Measurements from ENCODE around the gene CENPX. TPM values are rescaled to one million over a fixed set of nuclear protein-coding genes. Genes with fewer than 3 reads are reported as not detected.

CENPX gene
- total and polyA plus RNA-seq, 2 of the 13 experiments (the other 11 are each of a cell fraction or from before 2014, with no cell fraction given), result 92.7 to 170 TPM

DNA sequence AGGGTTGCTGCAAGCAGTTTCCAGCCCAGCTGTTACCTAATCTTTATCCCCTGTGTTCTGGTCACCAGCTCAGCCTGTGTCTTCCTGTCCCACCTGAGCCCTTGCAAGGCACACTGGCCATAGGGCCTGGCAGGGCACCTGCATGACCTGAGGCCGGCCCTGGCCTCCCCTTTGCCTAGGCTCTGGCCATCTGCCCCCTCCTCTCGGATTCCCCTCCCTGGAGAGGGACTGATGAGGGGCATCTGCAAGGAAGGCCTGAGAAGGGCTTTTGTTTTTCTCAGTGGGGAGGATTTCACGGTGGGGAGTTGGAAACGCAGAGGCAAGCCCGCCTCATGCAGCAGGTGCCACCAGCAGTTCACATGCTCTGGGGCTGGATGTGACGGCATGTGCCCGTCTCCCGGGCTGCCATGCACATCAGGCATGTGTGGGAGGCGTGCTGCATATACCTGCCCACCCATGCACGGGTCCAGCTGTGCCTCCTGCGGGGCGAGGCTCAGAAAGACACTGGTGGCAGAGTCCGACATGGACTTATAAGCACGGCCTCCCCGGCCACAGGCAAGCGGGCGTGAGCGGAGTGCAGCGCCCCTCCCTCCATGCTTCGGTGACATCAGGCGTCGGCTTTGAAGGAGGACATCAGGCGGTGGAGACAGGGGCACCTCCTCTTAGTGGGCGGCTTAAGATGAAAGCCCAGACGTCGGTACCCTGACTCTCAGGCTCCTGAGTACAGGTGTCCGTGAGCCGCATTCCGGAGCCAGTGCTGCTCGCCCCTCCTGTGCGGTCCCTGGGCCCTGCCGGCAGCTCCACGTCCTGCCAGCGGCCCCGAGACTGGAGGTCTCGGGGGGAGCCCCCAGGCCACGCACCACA, 28.7 kb downstream of the CENPX start (continued):
- TF ChIP-seq, protein P1, sequence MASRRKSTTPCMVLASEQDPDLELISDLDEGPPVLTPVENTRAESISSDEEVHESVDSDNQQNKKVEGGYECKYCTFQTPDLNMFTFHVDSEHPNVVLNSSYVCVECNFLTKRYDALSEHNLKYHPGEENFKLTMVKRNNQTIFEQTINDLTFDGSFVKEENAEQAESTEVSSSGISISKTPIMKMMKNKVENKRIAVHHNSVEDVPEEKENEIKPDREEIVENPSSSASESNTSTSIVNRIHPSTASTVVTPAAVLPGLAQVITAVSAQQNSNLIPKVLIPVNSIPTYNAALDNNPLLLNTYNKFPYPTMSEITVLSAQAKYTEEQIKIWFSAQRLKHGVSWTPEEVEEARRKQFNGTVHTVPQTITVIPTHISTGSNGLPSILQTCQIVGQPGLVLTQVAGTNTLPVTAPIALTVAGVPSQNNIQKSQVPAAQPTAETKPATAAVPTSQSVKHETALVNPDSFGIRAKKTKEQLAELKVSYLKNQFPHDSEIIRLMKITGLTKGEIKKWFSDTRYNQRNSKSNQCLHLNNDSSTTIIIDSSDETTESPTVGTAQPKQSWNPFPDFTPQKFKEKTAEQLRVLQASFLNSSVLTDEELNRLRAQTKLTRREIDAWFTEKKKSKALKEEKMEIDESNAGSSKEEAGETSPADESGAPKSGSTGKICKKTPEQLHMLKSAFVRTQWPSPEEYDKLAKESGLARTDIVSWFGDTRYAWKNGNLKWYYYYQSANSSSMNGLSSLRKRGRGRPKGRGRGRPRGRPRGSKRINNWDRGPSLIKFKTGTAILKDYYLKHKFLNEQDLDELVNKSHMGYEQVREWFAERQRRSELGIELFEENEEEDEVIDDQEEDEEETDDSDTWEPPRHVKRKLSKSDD (CRISPR knock-in tag; IDR thresholded peaks at IDR 0.05; ENCODE audit: low read depth), result peak; percentile 76; the same call in 1 of the 2 replicates
- TF ChIP-seq NFE2L1 (CRISPR knock-in tag; IDR thresholded peaks at IDR 0.05; ENCODE audit: borderline replicate concordance) (peak; percentile 24; the same call in 1 of the 2 replicates), KMT2B (CRISPR knock-in tag; IDR thresholded peaks at IDR 0.05) (no peak), CAMTA2 (CRISPR knock-in tag; IDR thresholded peaks at IDR 0.05; ENCODE audit: borderline replicate concordance) (no peak; the same call in 1 of the 2 replicates), XRCC5 (optimal IDR thresholded peaks at IDR 0.05; ENCODE audit: low read length) (no peak), NFKB2 (CRISPR knock-in tag; IDR thresholded peaks at IDR 0.05; ENCODE audit: borderline replicate concordance) (peak; percentile 24; the same call in 1 of the 2 replicates), ZNF839 (CRISPR knock-in tag; IDR thresholded peaks at IDR 0.05; ENCODE audit: borderline replicate concordance) (no peak; the same call in 1 of the 2 replicates), ZNF383 (CRISPR knock-in tag; IDR thresholded peaks at IDR 0.05; ENCODE audit: borderline replicate concordance) (no peak), IKZF1 (IDR thresholded peaks at IDR 0.05) (no peak), RBAK (CRISPR knock-in tag; IDR thresholded peaks at IDR 0.05) (no peak), ZNF432 (CRISPR knock-in tag; IDR thresholded peaks at IDR 0.05; ENCODE audit: borderline replicate concordance) (no peak), NR2F6 (IDR thresholded peaks at IDR 0.05) (no peak; the same call in none of the 2 replicates), NR2F6 (CRISPR knock-in tag; IDR thresholded peaks at IDR 0.05) (peak; percentile 44), SNAI1 (CRISPR knock-in tag; IDR thresholded peaks at IDR 0.05; ENCODE audit: borderline replicate concordance) (0 out of 2 replicates have a peak, but pooled peaks have one; percentile 6), HCFC1 (IDR thresholded peaks at IDR 0.05; ENCODE audit: low read depth, low read length) (no peak), TIGD3 (CRISPR knock-in tag; IDR thresholded peaks at IDR 0.05; ENCODE audit: borderline replicate concordance) (0 out of 2 replicates have a peak, but pooled peaks have one; percentile 17), NFKBIZ (CRISPR knock-in tag; IDR thresholded peaks at IDR 0.05) (no peak; the same call in 1 of the 2 replicates), SPEN (CRISPR knock-in tag; IDR thresholded peaks at IDR 0.05; ENCODE audit: low read depth) (peak; percentile 77)
- TF ChIP-seq, protein P2, sequence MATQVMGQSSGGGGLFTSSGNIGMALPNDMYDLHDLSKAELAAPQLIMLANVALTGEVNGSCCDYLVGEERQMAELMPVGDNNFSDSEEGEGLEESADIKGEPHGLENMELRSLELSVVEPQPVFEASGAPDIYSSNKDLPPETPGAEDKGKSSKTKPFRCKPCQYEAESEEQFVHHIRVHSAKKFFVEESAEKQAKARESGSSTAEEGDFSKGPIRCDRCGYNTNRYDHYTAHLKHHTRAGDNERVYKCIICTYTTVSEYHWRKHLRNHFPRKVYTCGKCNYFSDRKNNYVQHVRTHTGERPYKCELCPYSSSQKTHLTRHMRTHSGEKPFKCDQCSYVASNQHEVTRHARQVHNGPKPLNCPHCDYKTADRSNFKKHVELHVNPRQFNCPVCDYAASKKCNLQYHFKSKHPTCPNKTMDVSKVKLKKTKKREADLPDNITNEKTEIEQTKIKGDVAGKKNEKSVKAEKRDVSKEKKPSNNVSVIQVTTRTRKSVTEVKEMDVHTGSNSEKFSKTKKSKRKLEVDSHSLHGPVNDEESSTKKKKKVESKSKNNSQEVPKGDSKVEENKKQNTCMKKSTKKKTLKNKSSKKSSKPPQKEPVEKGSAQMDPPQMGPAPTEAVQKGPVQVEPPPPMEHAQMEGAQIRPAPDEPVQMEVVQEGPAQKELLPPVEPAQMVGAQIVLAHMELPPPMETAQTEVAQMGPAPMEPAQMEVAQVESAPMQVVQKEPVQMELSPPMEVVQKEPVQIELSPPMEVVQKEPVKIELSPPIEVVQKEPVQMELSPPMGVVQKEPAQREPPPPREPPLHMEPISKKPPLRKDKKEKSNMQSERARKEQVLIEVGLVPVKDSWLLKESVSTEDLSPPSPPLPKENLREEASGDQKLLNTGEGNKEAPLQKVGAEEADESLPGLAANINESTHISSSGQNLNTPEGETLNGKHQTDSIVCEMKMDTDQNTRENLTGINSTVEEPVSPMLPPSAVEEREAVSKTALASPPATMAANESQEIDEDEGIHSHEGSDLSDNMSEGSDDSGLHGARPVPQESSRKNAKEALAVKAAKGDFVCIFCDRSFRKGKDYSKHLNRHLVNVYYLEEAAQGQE (IDR thresholded peaks at IDR 0.05; ENCODE audit: borderline replicate concordance in 1 of 2, low read depth in 1 of 2, low read length in 2 of 2), result no peak
- TF ChIP-seq, protein P3, sequence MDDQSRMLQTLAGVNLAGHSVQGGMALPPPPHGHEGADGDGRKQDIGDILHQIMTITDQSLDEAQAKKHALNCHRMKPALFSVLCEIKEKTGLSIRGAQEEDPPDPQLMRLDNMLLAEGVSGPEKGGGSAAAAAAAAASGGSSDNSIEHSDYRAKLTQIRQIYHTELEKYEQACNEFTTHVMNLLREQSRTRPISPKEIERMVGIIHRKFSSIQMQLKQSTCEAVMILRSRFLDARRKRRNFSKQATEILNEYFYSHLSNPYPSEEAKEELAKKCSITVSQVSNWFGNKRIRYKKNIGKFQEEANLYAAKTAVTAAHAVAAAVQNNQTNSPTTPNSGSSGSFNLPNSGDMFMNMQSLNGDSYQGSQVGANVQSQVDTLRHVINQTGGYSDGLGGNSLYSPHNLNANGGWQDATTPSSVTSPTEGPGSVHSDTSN (CRISPR knock-in tag; IDR thresholded peaks at IDR 0.05; ENCODE audit: borderline replicate concordance), result no peak

Measured in HepG2 (cell line).